Muscle of leg (tissue), 11 donors: ENCODE results near the gene DLX1. TPM values are rescaled to one million over a fixed set of nuclear protein-coding genes. Genes with fewer than 3 reads are reported as not detected.
A peak's percentile ranks its signal among the peaks of the same experiment; 100 is the strongest.

Experiments used
- DNase-seq: peaks from one replicate; pipeline ENCODE4 v3.0.0; 2013
- H3K27ac ChIP-seq: one replicate; pipeline ENCODE4 v1.5.1; 2013; ENCODE audit warnings: mild to moderate bottlenecking, low read length, control low read depth
- H3K27me3 ChIP-seq: one replicate; pipeline ENCODE4 v1.6.1; 2013; ENCODE audit warnings: low read length; ENCODE audit not compliant: control insufficient read depth, insufficient read depth
- H3K36me3 ChIP-seq: one replicate; pipeline ENCODE4 v1.6.1; 2013; ENCODE audit warnings: low read length; ENCODE audit not compliant: control insufficient read depth, insufficient read depth
- H3K4me1 ChIP-seq: one replicate; pipeline ENCODE4 v1.6.1; 2013; ENCODE audit warnings: low read length; ENCODE audit not compliant: control insufficient read depth, insufficient read depth
- H3K4me3 ChIP-seq: one replicate; pipeline ENCODE4 v1.5.1; 2013; ENCODE audit warnings: low read length, control low read depth
- H3K9me3 ChIP-seq: replicated peaks from 2 replicates; pipeline ENCODE4 v1.6.1; 2013; ENCODE audit warnings: low read depth, low read length; ENCODE audit not compliant: control insufficient read depth
- WGBS: methylation state at CpG from one replicate; pipeline ENCODE4 v1.1.5; 2013; ENCODE audit warnings: missing lambda C conversion rate; ENCODE audit not compliant: insufficient coverage; 5-methylcytosine and 5-hydroxymethylcytosine counted together
- polyA plus RNA-seq, 8 donors: library from polyadenylated mRNA; unstranded; fragments of 120-200 nt; gene quantifications; one replicate each; pipeline versions ENCODE4 v1.2.1 to v1.2.3, GENCODE V29; 2013; ENCODE audit warnings: inconsistent platforms in 1 of 8, low replicate concordance in 1 of 8; ENCODE audit not compliant: insufficient read length in 8 of 8, insufficient read depth in 1 of 8
- total RNA-seq: library from RNA; stranded (reverse); fragments of 120-200 nt; gene quantifications from one replicate; pipeline ENCODE4 v1.2.4, GENCODE V29; 2013

DLX1 gene
- total and polyA plus RNA-seq, 9 donors: 0.09 to 0.60 (median 0.31) TPM

DNA sequence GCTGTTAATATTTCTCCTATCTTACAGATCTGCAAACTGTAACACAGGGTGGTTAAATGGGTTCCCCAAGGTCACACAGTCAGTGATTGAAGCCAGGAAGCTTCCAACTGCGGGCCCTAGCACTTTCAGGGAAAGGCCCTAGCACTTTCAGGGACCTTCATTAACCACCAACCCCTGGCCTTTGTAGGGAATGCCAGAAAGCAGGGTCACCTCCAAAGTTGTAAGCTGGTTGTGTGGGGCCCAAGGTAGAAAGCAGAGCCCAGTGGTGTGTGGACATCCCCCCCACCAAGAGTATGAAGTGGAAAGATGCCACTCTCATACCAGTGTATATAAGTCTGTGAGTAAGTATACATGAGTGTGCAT is 13.0 kb downstream of the DLX1 start:
- H3K27me3 ChIP-seq: peaks cover 100% of the 10 kb centered on the region
- WGBS: no CpG with 5 or more reads among the region's 1 CpG
- no peaks in the 10 kb centered on the region for H3K9me3 ChIP-seq
- no peak overlapping the region for H3K4me3 ChIP-seq
- DNase-seq: no peak
- no peaks in the 10 kb centered on the region for H3K36me3 ChIP-seq
- H3K27ac ChIP-seq: no peak overlapping the region
- peaks cover 75% of the 10 kb centered on the region for H3K4me1 ChIP-seq

DNA sequence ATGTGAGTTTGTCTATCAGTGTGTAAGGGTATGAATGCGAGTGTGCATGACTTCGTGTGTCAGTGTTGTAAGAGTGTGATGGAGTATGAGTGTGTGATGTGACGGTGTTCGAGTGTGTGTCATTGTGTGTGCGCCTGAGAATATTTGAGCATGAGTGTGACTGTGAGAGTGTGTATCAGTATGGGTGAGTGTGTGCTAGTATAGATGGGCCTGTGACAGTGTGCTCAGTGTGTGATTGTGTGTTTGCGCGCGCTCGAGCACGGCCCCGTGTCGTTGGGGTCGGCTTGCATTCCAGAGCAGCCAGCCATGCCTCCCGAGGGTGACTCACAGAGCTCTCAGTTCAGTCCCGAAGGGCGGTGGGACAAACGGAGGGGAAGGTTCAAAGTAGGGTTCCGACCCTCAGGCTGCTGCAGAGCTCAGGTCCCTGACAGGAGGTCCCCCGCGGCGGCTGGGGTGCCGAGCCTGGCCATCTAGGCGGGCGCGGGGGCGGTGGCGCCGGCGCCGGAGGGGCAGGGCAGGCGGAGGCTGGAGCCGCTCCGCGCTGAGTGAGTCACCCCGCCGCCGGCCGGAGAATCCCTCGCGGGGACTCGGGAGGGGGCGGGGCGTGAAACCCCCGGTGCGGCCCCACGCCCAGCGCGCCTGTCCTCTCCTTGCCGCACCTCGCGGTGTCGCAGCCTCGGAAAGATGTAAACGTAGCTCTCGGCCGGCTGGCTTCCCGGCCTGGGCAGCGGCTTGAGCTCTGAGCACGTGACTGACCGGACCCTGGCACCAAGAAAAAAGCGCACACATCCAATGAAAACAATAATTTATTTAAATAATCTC is 13.6 kb downstream of the DLX1 start:
- H3K27ac ChIP-seq: no peak overlapping the region
- H3K4me1 ChIP-seq: peaks cover 77% of the 10 kb centered on the region
- H3K27me3 ChIP-seq: peaks cover 99% of the 10 kb centered on the region
- no peak overlapping the region for H3K4me3 ChIP-seq
- WGBS: 7% methylated on average over 53 of the region's 61 CpGs
- H3K36me3 ChIP-seq: no peaks in the 10 kb centered on the region
- peak; percentile 42 for DNase-seq
- no peaks in the 10 kb centered on the region for H3K9me3 ChIP-seq

DNA sequence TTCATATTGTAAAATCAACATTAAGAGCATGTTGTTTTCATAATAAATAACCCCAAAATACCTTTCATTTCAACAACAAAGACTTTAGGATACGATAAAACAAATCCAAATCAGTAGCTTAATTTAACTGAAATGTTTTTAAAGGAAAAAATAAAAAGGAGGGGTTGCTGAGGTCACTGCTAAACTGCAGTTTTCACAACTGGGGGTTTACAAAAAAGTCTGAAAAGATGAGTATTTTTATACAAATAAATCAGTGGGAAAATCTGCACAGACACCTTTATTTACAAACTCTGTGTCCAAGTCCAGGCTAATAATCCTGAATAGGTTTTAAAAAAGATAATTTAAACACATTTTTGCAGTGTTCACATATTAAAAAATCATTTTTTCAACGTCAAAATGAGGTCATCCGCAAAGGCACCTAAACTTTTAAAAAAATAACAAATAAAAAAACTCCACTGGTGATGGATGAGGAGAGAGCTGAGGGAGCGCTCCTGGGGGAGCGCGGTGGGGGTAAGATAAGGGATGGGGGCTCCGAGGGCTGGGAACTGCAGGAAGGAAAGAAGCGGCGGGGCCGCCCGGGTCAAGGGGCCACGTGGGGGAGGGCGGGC is 14.3 kb downstream of the DLX1 start:
- Histone ChIP-seq H3K4me1 (peaks cover 72% of the 10 kb centered on the region), H3K9me3 (no peaks in the 10 kb centered on the region), H3K27ac (no peak overlapping the region), H3K27me3 (peaks cover 99% of the 10 kb centered on the region), H3K36me3 (no peaks in the 10 kb centered on the region), H3K4me3 (no peak overlapping the region)
- DNase-seq: no peak
- 3% methylated on average over 10 of the region's 13 CpGs for WGBS

DNA sequence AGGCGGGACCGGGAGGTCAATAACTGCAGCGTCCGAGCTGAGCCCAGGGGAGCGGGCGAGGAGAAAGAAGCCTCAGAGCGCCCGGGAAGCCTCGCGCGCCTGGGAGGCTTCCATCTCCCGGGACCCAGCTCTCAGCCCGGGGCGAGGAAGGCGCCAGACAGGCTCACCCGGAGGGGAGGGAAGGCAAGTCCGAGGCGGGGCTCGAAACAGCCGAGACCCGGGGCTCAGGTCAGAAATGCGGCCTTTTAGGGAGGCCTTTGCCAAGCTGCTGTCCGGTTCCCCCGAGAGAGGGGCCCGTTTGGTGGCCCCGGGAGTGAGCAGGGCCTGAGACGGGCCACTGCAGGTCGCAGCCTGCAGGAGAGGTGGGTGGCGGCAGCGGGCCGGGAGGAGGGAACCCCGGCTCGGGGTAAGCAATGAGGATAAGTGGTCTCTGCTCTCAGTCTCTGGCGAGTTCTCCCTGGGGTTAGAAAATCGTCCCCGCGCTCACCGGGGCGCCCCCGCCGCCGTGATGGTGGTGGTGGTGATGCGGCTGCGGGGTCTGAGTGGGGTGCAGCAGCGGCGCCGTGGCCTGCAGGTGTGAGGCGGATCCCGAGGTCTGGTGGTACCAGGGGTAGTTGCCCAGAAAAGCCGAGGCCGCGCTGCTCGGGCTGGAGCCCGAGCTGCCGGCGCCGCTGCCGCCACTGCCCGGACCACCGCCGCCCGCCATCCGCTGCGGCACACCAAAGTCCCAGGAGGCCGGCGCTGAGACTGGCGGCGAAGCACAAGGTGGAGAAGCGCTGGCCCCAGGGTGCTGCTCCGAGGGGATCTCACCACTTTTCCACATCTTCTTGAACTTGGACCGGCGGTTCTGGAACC is 15.0 kb downstream of the DLX1 start:
- Histone ChIP-seq H3K4me3 (no peak overlapping the region), H3K27ac (no peak overlapping the region), H3K9me3 (no peaks in the 10 kb centered on the region), H3K27me3 (peaks cover 99% of the 10 kb centered on the region), H3K36me3 (no peaks in the 10 kb centered on the region), H3K4me1 (peaks cover 65% of the 10 kb centered on the region)
- WGBS: under 1% methylated on average over 65 of the region's 72 CpGs
- DNase-seq: peak; percentile 2

DNA sequence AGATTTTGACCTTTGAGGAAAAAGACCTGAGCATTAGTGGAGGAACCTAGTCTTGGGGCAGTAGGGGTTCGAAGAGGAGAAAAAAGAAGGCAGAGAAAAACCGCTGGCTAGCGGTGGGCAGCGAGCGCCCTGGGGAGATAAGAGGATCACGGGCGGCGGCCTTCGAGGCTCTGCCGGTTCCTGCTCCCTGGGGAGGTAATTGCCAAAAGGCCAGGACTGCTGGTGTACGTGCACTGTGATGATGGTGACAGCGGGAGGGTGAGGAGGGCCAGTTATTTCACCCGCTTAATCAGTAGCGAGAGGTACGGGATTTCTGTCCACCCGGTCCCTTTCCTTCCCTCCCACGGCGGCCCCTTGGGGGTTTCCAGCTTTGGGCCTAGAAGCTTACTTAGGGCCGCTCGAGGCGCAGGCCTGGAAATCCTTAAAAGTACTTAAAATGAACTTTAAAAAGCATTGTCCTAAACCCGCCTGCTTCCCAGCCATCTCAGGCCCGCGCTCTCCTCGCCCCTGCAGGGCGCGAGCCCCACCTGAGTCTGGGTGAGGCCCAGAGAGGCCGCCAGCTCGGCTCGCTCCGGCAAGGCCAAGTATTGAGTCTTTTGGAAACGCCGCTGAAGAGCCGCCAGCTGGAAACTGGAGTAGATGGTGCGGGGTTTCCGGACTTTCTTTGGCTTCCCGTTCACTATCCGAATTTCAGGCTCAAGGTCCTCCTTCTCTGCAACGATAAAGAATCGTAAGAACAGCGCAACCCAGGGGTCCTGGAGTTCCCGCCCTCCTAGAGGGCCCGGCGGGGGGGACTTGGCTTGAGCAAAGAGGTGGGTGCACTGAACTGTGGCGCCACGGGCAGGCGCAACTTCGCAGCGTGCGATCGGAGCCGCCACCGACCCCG is 15.9 kb downstream of the DLX1 start:
- no peak overlapping the region for H3K27ac ChIP-seq
- H3K4me3 ChIP-seq: peak overlapping the region; percentile 49
- DNase-seq: peak; percentile 50
- peaks cover 99% of the 10 kb centered on the region for H3K27me3 ChIP-seq
- H3K4me1 ChIP-seq: peaks cover 62% of the 10 kb centered on the region
- WGBS: 4% methylated on average over 46 of the region's 54 CpGs
- no peaks in the 10 kb centered on the region for H3K36me3 ChIP-seq
- no peaks in the 10 kb centered on the region for H3K9me3 ChIP-seq

DNA sequence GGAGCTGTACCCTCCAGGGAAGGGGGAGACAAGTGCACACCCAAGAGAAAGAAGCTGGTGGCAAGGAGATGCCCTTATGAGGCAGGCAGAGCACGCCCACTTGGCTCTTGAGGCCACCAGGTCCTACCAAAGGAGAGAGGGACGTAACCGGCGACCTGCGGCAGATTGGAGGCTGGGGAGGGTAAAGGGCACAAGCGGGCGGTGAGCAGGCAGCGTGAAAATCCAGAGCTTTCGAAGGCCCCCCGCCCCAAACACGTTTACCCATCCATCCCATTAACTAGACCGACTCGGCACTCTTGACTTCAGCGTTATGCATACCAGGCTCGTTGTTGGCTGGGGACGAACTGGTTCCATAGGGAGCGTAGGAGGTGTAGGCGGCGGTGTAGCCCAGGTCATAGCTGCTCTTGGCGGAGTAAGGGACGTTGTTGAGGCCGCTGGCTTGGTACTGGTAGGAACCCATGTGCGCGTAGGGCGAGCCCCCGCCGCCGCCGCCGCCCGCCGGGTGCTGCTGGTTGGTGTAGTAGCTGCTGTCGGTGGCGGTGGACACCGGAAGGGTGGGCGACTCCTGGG is 16.6 kb downstream of the DLX1 start:
- 0% methylated on average over 26 of the region's 36 CpGs for WGBS
- H3K4me3 ChIP-seq: peak overlapping the region; percentile 49
- H3K27ac ChIP-seq: no peak overlapping the region
- H3K36me3 ChIP-seq: no peaks in the 10 kb centered on the region
- H3K9me3 ChIP-seq: no peaks in the 10 kb centered on the region
- peaks cover 99% of the 10 kb centered on the region for H3K27me3 ChIP-seq
- peak; percentile 17 for DNase-seq
- H3K4me1 ChIP-seq: peaks cover 62% of the 10 kb centered on the region

DNA sequence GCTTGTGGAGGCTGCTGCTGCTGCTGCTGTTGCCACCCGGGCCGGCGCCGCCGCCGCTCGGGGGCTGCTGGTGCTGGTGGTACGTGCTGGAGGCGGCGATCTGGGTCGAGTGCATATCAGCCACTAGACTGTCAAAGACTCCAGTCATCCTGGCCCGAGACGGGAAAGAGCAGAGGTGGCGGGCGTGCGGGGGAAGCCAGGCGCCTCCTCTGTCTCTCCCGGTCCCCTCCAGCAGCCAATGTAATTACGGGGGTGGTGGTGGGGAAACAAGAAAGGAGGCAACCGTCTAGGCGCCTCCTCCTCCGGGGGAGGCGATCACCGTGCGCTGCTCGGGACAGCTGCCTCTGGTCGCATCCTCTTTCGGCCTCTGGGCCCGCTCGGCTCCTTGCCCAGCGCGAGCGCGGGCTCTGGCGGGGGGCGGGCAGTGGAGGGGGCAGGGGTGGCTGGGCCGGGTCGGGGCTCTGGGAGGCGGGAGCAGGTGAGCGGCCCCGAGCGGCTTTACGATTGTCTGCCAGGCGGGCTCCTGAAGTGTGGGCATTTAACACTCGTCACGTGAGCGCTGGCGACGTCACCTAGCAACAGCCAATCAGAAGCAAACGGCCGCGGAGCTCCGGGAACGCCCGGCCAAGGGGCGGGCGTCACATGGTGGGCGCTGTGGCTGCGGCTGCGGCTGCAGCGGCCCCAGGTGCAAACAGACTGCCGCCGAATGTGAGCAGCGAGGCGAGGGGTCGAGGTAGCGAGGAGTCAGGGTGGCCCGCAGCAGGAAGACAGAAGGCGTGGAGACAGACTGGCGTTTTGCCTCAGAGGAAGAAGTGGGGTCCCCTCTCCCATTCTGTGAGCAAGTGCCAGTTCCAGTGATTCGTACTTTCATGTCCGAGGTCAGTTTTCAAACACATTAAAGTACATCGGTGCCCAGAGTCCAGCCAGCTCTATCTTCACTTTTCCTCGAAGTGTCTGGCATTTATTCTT is 17.4 kb downstream of the DLX1 start, which contains the start of gene DLX2:
Gene DLX2, minus strand, starts transcription at position 510 of the 969 bp plus-strand sequence. Its CDS starts 362 bp downstream, at position 148.
- Histone ChIP-seq H3K27me3 (peaks cover 99% of the 10 kb centered on the region), H3K4me1 (peaks cover 56% of the 10 kb centered on the region), H3K27ac (no peak within 1 kb of the TSS), H3K36me3 (no peaks in the 10 kb centered on the region), H3K9me3 (no peaks in the 10 kb centered on the region), H3K4me3 (peak within 1 kb of the TSS; percentile 49)
- peak; percentile 91 for DNase-seq
- WGBS: under 1% methylated on average over 55 of the region's 74 CpGs

DNA sequence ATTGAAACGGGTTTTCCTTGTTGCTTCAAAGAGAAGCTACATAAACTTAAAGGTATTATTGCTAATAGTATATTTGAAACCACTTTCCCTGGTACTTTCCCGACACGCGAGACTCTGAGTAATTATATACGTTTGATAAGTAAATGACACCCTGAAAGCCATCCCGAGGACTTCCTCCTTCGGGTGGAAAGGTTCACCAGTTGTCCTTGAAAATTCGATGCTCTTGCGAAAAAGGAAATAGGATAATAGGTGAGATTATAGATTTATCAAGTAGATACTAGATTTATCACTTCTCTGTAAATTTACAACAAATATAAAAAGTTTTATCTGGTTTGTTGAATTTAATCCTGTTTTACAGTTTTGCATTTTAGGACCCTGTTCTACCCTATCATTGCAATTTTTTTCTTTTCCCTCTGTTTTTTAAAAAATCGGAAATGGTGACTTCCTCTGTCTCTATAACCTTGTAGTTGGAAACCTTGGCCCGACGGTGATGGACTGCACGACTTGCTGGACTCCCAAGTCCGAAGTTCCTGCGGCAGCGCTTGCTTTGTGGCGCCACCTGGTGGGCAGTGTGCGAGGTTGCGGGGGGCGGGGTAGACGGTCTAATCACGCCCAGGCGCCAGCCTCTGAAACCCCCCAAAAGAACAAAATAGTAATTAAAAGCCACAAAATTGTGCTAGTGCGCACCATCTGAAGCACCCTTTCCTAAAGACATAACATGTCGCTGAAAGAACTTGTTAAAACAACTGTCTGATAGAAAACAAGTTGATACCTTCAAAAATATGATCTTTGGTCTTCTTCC is 18.4 kb downstream of the DLX1 start:
- no CpG with 5 or more reads among the region's 25 CpGs for WGBS
- Histone ChIP-seq H3K27ac (no peak overlapping the region), H3K36me3 (no peaks in the 10 kb centered on the region), H3K4me1 (peaks cover 57% of the 10 kb centered on the region), H3K9me3 (no peaks in the 10 kb centered on the region), H3K4me3 (no peak overlapping the region), H3K27me3 (peaks cover 99% of the 10 kb centered on the region)
- DNase-seq: peak; percentile 92
